Measurements from ENCODE around the gene FTO.

The FTO gene

DNA sequence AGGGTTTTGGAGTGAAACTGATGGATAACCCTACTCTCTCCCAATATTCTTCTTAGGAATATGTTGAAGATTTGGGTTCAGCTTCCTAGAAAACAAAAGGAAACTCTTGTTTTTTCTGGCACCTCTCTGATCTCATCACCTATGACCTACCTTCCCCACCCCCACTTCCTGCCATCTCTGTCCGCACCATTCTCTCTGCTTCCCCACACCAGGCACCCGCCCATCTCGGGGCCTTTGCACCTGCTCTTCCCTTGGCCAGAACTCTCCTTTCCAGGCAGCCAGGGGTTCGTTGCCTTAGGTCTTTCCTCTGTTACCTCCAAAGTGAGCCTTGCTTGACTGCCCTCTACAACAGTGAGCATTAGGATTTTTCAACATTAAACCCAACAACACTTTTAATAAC is 423.0 kb downstream of the FTO start:
- no peak for DNase-seq (ENCODE audit: low read depth)

DNA sequence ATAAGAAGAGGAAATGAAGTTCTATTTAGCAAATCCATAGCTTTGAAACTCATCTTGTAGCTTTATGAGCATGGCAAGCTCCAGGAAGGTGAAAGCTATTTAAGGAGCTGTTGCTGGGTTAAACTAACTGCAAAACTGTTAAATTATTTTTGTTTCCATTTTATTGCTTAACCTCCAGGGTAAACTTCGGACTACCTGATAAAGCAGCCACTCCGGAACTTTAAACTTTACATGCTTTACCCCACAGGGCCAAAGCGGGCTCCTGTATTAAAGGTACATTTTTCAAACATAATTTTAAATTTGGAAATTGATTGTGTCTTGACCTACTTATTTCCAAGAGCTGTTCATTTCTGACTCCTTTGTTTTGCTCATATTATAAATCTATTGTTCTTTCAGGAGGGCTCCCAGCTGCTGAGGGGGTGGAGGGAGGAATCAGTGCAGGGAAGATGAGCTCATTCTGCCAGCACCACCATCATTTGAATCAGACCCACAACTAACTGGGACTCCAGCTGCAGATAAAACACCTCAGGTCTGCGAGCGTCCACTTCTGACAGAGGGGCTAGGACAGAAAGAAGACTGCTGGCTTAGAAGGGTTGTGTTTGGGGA is 424.8 kb downstream of the FTO start:
- no peak for DNase-seq (ENCODE audit: low read depth)

DNA sequence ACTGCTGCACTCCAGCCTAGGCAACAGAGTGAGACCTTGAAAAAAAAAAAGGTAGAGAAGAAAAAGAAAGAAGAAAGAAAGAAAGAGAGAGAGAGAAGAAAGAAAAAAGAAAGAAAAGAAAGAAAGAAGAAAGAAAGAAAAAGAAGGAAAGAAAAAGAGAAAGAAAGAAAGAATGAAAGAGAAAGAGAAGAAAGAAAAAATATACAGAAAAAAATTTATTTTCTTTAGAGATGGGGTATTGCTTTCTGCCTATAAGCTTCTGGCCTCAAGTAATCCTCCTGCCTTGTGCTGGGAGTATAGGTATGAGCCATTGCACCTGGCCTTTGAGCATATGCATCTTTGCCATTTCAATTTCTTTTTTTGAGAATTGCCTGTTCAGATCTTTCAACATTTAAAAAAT is 425.9 kb downstream of the FTO start:
- DNase-seq (ENCODE audit: low read depth) = no peak

DNA sequence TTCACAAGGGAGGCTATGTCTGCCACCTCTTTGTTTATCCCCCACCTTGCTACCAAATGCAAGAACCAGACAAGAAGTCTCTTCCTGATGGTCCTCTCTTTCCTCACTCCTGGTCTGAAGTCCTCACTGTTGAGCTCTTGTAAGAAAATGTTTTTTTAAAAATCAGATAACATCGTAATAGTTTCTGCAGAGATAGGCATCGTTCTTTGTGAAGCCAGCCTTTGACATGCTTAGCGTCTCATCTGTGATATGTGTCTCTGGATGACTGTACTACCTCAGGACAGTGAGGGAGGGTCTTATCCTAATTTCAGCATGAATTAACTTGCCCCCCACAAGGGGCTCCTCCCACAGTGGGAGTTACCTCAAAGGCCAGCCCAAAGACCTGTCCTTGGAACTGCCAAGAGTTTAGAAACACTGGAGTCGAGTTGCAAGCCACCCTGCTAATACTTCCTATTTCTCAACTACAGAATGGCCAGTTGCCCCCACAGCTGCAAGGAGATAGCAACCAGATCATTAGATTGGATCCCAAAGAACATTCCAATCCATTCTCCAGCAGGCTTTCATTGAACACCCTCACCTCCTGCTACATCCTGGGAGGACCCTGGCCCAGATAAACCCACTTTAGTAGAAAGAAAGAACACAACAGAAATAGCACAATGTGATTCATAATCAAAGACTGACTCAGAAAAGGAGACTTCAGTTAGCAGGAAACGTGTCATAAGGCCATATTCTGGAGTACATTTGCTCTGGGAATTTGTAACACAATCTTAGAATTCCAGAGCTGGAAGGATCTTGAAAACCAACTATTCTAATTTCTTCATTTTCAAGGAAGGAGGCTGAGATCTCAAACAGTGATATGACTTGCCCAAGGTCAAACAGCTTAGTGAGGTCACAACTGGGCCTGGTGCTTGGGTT is 431.7 kb downstream of the FTO start:
- no peak for DNase-seq (ENCODE audit: low read depth)

DNA sequence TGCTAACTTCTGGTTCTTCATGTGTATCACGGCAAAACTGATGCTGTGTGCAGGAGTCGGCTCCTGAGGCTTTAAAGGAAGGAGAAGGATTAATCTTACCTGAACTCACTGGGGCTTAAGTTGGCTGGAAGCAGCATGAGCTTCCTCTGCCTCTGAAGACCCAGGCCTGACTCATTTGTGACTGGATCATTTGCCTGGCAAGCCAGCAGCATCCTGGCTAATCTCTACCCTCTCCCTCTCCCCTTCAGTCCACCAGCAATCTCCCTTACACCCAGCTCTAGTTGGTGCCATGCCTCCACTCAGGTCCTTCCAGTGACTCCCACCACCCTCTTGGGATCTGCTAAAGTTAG is 432.3 kb downstream of the FTO start:
- DNase-seq (ENCODE audit: low read depth) = no peak

DNA sequence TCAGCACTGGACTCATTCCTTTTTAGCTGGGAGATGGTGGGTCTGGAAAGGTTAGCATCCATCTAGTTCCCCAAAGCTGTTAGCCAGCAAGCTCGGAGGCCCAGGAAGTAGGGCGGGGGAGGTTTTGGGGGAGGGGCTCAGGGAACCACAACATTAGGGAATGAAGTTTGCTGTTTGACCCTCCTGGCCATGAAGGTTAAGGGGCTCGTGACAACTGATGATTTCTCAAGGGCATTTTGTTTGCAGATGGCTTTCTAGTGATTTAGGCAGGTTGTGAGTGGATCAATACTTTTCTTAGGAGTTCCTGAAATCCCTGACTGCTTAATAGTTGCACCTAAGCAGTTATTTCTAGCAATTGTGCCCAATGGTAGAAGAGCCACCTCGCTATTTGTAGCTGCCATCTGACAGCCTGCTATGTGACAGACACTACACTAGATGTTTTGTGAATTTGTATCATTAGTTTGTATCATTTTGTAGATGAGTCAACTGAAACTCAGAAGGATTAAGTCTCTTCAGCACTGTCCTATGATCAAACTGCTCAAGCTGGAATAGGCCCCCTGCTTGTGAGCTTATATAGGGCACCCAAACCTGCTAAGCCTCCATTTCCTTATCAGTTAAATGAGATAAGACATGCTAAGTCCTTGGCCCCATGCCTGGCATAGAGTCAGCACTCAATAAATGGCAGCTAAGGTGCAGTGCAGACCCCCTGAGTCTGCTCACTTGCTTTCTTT is 436.3 kb downstream of the FTO start:
- no peak for DNase-seq (ENCODE audit: low read depth)

DNA sequence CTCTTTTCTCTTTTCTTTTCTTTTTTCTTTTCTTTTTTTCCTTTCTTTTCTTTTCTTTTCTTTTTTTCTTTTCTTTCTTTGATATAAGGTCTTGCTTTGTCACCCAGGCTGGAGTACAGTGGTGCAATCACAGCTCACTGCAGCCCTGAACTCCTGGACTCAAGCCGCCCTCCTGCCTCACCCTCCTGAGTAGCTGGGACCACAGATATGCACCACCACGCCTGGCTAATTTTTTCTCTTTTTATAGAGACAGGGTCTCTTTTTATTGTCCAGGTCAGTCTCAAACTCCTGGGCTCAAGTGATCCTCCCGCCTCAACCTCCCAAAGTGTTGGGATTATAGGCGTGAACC is 436.8 kb downstream of the FTO start:
- no peak for DNase-seq (ENCODE audit: low read depth)

DNA sequence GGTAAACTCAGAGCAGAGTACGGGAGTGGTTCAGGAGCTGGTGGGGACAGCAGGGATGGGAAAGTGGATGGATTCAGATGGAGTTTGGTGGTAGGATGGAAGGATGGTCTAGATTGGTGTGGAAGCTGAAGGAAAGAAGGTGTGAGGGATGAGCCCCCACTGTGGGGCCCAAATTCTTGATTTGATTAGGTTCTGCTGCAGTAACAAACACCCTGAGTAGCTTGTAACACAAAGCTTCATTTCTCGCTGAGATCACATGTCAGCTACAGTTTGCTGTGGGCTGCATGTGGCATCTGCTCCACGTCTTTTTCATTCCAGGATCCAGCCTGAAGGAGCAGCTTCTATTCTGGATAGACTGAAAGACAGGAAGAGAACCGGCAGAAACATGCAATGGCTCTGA is 438.8 kb downstream of the FTO start:
- no peak for DNase-seq (ENCODE audit: low read depth)

DNA sequence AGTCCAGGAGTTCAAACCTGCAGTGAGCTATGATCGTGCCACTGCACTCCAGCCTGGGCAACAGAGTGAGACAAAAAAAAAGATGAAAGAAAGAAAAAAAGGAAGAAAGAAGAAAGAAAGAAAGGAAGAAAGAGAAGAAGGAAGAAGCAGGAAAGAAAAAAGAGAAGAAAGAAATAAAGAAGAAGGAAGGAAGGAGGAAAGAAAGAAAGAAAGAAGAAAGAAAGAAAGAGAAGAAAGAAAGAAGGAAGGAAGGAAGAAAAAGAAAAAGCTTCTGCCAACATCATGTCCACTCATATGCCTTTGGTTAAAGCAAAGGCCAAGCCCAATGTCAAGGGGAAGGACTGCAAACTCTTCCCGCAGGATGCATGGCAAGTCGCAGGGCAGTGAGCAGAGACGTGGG is 439.5 kb downstream of the FTO start:
- no peak for DNase-seq (ENCODE audit: low read depth)

DNA sequence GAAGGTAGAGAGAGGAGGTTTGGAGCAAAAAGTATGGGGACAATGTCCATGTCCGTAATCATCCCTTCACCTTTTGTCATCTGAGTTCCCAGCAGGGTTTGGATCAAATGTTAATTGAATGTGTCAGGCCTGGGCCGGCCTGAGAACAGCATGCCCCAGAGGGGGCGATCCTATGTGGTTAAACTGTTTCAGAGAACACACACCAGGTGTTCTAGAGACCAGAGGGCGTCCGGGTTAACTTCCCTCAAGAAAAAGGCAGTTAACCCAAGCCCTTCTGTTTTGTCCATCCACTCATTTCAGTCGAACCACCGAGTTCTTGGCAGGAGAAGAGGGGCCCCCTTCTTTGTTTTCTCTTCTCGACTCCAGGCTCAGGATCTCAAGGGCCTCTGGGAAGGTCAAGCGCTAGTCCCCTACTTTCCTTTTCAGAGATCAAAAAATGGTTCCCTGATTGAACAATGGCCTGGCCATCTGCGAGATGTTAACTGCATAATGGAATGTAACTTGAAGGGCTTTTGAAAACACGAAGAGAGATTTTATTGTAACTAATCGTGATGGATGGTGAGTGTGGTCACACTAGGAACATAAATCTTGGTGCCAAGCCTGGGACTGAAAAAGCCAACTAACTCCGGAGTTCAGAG is 440.1 kb downstream of the FTO start:
- no peak for DNase-seq (ENCODE audit: low read depth)

DNA sequence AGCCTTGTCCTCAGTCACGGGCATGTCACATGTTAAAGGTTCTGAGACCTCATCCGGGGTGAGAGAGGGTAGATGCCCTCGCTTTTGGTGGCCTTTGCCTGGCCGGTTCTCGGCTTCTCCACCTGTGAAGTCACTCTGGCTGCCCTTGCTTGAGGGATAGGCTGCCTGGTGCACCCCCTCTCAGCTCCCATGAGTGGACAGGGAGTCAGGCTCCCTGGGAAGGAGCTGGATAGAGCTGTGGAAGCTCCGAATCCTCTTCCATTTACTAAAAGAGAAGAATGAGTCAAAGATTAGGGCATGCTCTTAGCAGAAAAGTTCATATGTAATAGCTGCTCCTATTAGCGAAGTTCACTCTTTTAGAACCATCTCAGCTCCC is 440.6 kb downstream of the FTO start:
- no peak for DNase-seq (ENCODE audit: low read depth)

DNA sequence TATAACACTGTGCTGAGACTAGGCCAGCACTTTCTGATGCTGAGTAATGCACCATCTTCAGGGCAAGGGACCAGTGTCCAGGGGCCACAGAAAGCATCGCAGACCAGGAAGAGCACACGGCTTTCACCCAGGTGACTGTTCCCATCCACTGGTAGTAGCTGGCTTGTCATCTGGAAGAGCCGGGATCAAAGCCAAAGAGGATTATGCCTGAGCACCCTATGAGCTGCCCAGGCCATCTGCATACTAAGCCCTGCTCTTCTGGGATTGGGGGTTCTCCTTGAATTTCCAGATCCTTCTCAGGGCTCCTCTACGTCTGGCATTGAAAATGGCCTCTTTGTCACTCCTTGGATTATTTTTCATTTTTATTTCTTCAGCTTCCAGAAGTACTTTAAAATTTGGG is 441.9 kb downstream of the FTO start:
- no peak for DNase-seq (ENCODE audit: low read depth)

DNA sequence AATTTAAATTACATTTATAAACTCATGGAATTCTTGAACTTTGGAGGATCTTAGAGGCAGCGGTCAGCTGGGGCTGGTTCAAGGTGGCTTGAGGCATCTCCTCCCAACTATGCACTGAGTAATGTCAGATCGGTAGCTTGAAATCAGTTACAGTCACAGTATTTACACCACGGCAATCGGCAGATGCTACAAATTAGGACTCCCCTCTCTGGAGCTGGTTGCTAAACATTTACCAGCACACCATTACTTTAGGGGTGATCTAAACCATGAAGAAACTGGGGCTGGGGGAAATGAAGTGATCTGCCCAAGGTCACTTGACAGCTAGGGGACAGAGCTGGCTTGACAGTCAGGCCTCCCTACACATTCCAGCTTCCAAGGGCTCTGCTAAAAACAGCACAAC is 445.0 kb downstream of the FTO start:
- no peak for DNase-seq (ENCODE audit: low read depth)

DNA sequence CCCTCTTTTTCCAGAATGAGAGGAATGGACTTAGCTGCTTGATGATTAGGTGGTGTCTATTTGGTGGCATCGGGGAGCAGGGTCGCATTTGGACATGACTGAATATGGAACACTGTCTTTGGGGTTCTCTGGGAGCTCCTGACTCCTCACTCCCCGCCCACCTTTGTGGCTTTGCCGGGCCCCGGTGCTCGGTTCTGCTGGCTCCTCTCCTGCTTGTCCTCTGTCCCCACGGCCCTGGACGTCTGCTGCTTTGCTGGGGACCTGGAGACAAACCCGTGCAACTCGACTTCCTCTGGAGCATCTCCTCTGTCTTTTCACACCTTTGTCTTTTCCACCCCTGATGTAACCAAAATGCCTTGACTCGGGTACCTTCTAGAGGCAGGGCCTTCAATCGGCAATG is 446.9 kb downstream of the FTO start:
- DNase-seq (ENCODE audit: low read depth) = no peak

DNA sequence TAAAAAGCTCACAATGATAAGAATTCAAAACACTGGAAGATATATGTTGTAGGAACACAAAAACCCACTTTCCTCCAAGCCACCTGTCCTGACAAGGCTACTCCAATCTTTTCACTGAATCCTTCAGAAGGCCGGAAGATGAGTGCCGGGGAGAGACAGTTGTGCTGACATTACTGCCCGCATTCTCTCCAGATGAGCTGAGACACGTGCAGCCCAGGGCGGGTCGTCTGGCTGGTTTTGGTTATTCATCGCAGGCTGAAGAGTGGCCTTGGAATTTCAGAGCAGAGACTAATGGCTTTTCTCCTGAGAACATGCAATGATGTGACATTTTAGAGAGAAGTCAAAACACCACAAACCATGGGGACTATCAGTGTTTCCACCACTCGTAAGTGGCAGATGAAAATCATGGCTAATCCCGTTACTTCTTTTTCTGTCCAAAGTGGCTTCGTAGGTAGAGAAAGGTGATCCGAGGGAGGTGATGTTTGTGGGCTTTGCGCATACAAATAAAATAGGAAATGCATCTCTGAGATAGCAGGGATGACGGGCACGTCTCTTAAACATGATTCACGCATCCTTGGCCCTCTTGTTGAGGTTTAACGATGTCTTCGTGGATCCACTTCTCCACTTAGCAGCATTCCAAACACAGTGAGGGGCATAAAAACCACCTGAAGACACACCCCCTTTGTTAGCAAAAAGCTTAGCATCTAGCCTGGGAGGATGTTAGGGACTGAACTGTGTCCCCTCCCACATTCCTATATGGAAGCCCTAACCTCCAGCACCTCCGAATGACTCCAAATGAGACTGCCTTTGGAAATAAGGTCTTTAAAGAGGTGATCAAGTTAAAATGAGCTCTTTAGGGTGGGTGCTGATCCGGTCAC is 448.6 kb downstream of the FTO start:
- DNase-seq (ENCODE audit: low read depth) = no peak

DNA sequence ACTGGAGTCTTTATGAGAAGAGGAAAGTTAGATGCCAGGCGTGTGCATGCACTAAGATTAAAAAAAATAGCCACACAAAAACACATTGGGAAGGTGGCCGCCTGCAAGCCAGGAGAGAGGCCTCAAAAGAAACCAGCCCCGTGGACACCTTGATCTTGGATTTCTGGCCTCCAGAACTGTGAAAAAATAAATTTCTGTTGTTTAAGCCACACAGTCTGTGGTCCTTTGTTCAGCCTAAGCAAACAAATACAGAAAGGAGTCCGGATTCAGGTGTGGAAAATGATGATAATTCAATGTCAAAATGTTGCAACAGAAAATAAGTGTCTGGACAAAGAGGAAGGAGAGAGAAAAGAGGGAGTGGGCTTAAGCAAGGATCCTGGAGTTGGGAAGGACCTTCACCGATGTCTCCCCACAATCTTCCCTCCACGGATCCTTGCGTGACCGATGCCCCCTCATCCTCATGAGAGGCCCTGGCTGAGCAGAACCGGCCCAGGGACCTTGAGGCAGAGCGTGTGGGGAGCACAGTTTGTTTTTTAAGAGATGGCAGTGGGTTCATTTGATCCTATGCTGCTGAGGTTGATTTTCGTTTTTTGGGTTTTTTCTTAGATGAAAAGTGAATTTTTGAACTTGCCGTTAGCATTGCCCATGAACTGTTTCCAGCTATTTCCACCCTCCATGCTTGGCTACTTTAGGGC is 449.4 kb downstream of the FTO start:
- no peak for DNase-seq (ENCODE audit: low read depth)

DNA sequence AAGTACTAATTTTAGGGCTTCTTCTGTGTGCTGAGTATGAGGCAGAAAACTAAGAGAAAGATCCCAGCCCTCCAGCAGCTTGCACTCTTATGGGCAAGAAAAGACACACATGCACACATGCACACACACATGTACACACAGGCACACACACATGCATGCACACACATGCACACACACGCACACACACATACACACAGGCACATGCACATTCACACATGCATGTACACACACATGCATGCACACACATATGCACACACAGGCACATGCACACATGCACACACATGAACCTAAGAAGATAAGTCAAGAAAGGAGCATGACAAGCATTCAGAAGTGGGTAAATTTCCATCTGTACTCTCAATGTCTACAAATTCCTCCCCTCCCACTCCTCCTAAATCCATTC is 452.4 kb downstream of the FTO start:
- no peak for DNase-seq (ENCODE audit: low read depth)

DNA sequence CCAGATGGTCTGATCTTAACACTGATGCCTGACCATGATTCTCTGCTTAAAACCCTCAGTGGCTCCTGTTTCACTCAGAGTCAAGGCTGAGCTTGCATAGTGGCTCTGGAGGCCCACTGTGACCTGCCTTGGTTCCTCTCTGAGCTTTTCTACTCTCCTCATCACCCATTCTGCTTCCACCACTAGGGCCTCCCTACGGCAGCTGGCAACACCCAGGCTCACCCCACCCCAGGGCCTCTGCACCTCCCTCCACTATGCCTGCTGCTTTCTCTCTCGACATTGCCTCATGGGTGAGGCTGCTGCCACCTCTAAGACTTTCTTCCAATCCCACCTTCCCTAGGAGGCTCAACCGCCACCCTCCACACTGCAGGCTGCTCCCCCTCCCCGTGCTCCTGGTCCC is 455.0 kb downstream of the FTO start:
- no peak for DNase-seq (ENCODE audit: low read depth)

DNA sequence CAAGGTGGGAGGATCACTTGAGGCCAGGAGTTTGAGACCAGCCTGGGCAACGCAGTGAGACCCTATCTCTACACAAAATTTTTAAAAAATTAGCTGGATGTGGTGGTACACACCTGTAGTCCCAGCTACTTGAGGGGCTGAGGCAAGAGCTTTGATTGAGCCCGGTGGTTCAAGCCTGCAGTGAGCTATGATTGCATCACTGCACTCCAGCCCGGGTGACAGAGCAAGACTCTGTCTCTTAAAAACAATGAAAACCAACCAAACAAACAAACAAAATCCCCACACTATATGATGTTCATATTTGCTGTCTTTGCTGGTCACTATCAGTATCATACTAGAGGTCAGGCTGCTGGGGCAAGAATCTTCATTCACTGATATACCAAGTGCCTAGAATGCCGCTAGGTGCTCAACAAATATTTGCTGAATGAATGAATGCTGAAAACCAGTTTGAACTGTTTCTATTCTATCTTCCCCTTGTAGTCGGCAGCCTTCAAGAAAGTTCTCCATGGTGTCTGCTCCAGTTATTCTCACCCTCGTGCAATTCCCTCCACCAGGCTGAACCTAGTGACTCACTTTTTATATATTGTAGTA is 455.6 kb downstream of the FTO start:
- no peak for DNase-seq (ENCODE audit: low read depth)

DNA sequence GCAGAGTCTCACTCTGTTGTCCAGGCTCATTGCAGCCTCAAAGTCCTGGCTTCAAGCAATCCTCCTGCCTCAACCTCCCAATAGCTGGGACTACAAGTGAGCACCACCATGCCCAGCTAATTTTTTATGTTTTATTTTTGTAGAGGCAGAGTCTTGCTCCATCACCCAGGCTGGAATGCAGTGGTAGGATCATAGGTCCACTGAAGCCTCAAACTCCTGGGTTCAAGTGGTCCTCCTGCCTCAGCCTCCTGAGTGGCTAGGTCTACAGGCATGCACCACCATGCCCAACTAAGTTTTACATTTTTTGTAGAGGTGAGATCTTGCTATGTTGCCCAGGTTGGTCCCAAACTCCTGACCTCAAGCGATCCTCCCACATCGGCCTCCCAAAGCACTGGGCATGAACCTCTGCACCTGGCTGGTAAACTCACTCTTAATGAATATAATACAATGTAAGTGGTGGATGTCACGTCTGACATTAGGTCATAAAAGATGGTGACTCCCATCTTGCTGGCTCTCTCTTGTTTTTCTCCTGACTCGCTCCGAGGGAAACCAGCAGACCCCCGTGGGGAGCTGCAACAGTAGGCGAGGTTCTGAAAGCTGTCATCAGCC is 456.4 kb downstream of the FTO start:
- no peak for DNase-seq (ENCODE audit: low read depth)

Measured in stimulated activated CD8-positive, alpha-beta memory T cell treated with anti-CD3 and anti-CD28 coated beads, Interleukin-7, amount 100 ng/mL, for 24 hours (primary cell).